HEK293 (cell line): ENCODE results near the gene TRAPPC1.
A peak's percentile ranks its signal among the peaks of the same experiment; 100 is the strongest.

Source experiments
- CTCF ChIA-PET: fragments of 350-600 bp; formaldehyde crosslinking; extraction: SDS; loops from one replicate; lab custom pipeline; 2021; ENCODE audit warnings: antibody characterized with exemption; lab: Yijun Ruan, JAX
- POLR2A ChIA-PET: fragments of 300-600 bp; formaldehyde crosslinking; extraction: SDS; loops from one replicate; lab custom pipeline; 2020; ENCODE audit warnings: antibody characterized with exemption, inconsistent platforms; lab: Yijun Ruan, JAX
- H3K27ac ChIP-seq: fragments of 200-500 bp; sonication (Bioruptor generic); 2 replicates; pipeline ENCODE4 v1.5.1; 2014; ENCODE audit warnings: low read depth, low read length, control low read depth, inconsistent platforms; ENCODE audit errors: extremely low read depth
- H3K36me3 ChIP-seq, 2 experiments: fragments of 200-500 bp in 1 of 2; sonication (Bioruptor generic) in 1 of 2; 1 replicate in 1 of 2; 2 replicates in 1 of 2; pipeline ENCODE4 v1.5.1; 2014 to 2017; ENCODE audit warnings: inconsistent platforms in 2 of 2, low read length in 2 of 2; ENCODE audit not compliant: control insufficient read depth in 2 of 2, insufficient read depth in 1 of 2
- H3K4me1 ChIP-seq: fragments of 200-500 bp; sonication (Bioruptor generic); 2 replicates; pipeline ENCODE4 v1.5.1; 2014; ENCODE audit warnings: mild to moderate bottlenecking, low read length, inconsistent platforms; ENCODE audit not compliant: control insufficient read depth, insufficient read depth
- H3K4me3 ChIP-seq: 2 replicates; pipeline ENCODE4 v1.5.1; 2011; ENCODE audit warnings: low read depth, mild to moderate bottlenecking, control low read depth, low read length, moderate library complexity
- H3K9me3 ChIP-seq: fragments of 200-500 bp; sonication (Bioruptor generic); 2 replicates; pipeline ENCODE4 v1.5.1; 2014; ENCODE audit warnings: low read depth, low read length, inconsistent platforms; ENCODE audit not compliant: control insufficient read depth, insufficient read depth
- BCL11A ChIP-seq: fragments of 450-650 bp; formaldehyde crosslinking; IDR thresholded peaks from 2 replicates; pipeline ENCODE4 v1.5.1; 2016; ENCODE audit warnings: low read depth, missing biosample characterization, missing genetic modification characterization
- INSM2 ChIP-seq: fragments of 450-650 bp; formaldehyde crosslinking; IDR thresholded peaks from 2 replicates; pipeline ENCODE4 v1.5.1; 2016; ENCODE audit warnings: missing biosample characterization, missing genetic modification characterization
- TSHZ1 ChIP-seq: fragments of 450-650 bp; formaldehyde crosslinking; IDR thresholded peaks from 2 replicates; pipeline ENCODE4 v1.5.1; 2016; ENCODE audit warnings: missing biosample characterization, missing genetic modification characterization, borderline replicate concordance
- ZBTB20 ChIP-seq: fragments of 450-650 bp; formaldehyde crosslinking; IDR thresholded peaks from 2 replicates; pipeline ENCODE4 v1.5.1; 2016; ENCODE audit warnings: missing biosample characterization, missing genetic modification characterization
- ZIC2 ChIP-seq: fragments of 450-650 bp; formaldehyde crosslinking; IDR thresholded peaks from 2 replicates; pipeline ENCODE4 v1.5.1; 2016; ENCODE audit warnings: missing biosample characterization, missing genetic modification characterization
- ZNF132 ChIP-seq: fragments of 450-650 bp; formaldehyde crosslinking; IDR thresholded peaks from 2 replicates; pipeline ENCODE4 v1.5.1; 2017; ENCODE audit warnings: missing biosample characterization, missing genetic modification characterization, borderline replicate concordance
- ZNF133 ChIP-seq: fragments of 450-650 bp; formaldehyde crosslinking; IDR thresholded peaks from 2 replicates; pipeline ENCODE4 v1.5.1; 2016; ENCODE audit warnings: missing biosample characterization, missing genetic modification characterization
- ZNF221 ChIP-seq: fragments of 450-650 bp; formaldehyde crosslinking; IDR thresholded peaks from 2 replicates; pipeline ENCODE4 v1.5.1; 2017; ENCODE audit warnings: missing biosample characterization, missing genetic modification characterization, borderline replicate concordance
- ZNF239 ChIP-seq: fragments of 450-650 bp; formaldehyde crosslinking; IDR thresholded peaks from 2 replicates; pipeline ENCODE4 v1.5.1; 2016; ENCODE audit warnings: missing biosample characterization, missing genetic modification characterization
- ZNF248 ChIP-seq: fragments of 450-650 bp; formaldehyde crosslinking; IDR thresholded peaks from 2 replicates; pipeline ENCODE4 v1.5.1; 2017; ENCODE audit warnings: missing biosample characterization, missing genetic modification characterization
- ZNF274 ChIP-seq, 2 experiments: fragments of 200-500 bp in 1 of 2; fragments of 450-650 bp in 1 of 2; sonication (Bioruptor generic) in 1 of 2; formaldehyde crosslinking in 1 of 2; IDR thresholded peaks; 2 replicates each; pipeline versions ENCODE4 v1.5.1 to v1.6.1; 2014 to 2016; ENCODE audit warnings: borderline replicate concordance in 1 of 2, inconsistent platforms in 1 of 2, low read length in 1 of 2, missing biosample characterization in 1 of 2, missing genetic modification characterization in 1 of 2
- ZNF292 ChIP-seq: fragments of 450-650 bp; formaldehyde crosslinking; IDR thresholded peaks from 2 replicates; pipeline ENCODE4 v1.5.1; 2016; ENCODE audit warnings: low read depth, missing biosample characterization, missing genetic modification characterization, borderline replicate concordance
- ZNF350 ChIP-seq: fragments of 450-650 bp; formaldehyde crosslinking; IDR thresholded peaks from 2 replicates; pipeline ENCODE4 v1.5.0; 2017; ENCODE audit warnings: missing biosample characterization, mild to moderate bottlenecking, missing genetic modification characterization
- ZNF391 ChIP-seq: fragments of 450-650 bp; formaldehyde crosslinking; IDR thresholded peaks from 2 replicates; pipeline ENCODE4 v1.5.1; 2016; ENCODE audit warnings: low read depth, missing biosample characterization, missing genetic modification characterization, borderline replicate concordance
- ZNF426 ChIP-seq: fragments of 450-650 bp; formaldehyde crosslinking; IDR thresholded peaks from 2 replicates; pipeline ENCODE4 v1.5.1; 2017; ENCODE audit warnings: missing biosample characterization, missing genetic modification characterization, mild to moderate bottlenecking, inconsistent platforms, moderate library complexity
- ZNF473 ChIP-seq: fragments of 450-650 bp; formaldehyde crosslinking; IDR thresholded peaks from 2 replicates; pipeline ENCODE4 v1.5.1; 2017; ENCODE audit warnings: missing biosample characterization, missing genetic modification characterization
- ZNF514 ChIP-seq: fragments of 450-650 bp; formaldehyde crosslinking; IDR thresholded peaks from 2 replicates; pipeline ENCODE4 v1.5.1; 2016; ENCODE audit warnings: missing biosample characterization, missing genetic modification characterization
- ZNF530 ChIP-seq: fragments of 450-650 bp; formaldehyde crosslinking; IDR thresholded peaks from 2 replicates; pipeline ENCODE4 v1.5.1; 2016; ENCODE audit warnings: low read depth, missing biosample characterization, missing genetic modification characterization
- ZNF600 ChIP-seq: fragments of 450-650 bp; formaldehyde crosslinking; IDR thresholded peaks from 2 replicates; pipeline ENCODE4 v1.5.1; 2016; ENCODE audit warnings: missing biosample characterization, missing genetic modification characterization
- ZNF623 ChIP-seq: fragments of 450-650 bp; formaldehyde crosslinking; IDR thresholded peaks from 2 replicates; pipeline ENCODE4 v1.5.1; 2016; ENCODE audit warnings: missing biosample characterization, missing genetic modification characterization
- ZNF768 ChIP-seq: fragments of 450-650 bp; formaldehyde crosslinking; IDR thresholded peaks from 2 replicates; pipeline ENCODE4 v1.5.1; 2018; ENCODE audit warnings: missing biosample characterization, mild to moderate bottlenecking, missing genetic modification characterization
- ZNF785 ChIP-seq: fragments of 450-650 bp; formaldehyde crosslinking; IDR thresholded peaks from 2 replicates; pipeline ENCODE4 v1.5.1; 2016; ENCODE audit warnings: missing biosample characterization, missing genetic modification characterization
- ZNF830 ChIP-seq: fragments of 450-650 bp; IDR thresholded peaks from 2 replicates; pipeline ENCODE4 v1.5.0; 2018; ENCODE audit warnings: missing biosample characterization, missing genetic modification characterization, low read depth, mild to moderate bottlenecking, moderate library complexity
- ZSCAN18 ChIP-seq: fragments of 450-650 bp; formaldehyde crosslinking; IDR thresholded peaks from 2 replicates; pipeline ENCODE4 v1.5.1; 2016; ENCODE audit warnings: missing biosample characterization, missing genetic modification characterization
- TF ChIP-seq, protein P1 (sequence below): fragments of 450-650 bp; formaldehyde crosslinking; IDR thresholded peaks from 2 replicates; pipeline ENCODE4 v1.5.1; 2017; ENCODE audit warnings: missing biosample characterization, missing genetic modification characterization
- TF ChIP-seq, protein P2 (sequence below): fragments of 450-650 bp; formaldehyde crosslinking; IDR thresholded peaks from 2 replicates; pipeline ENCODE4 v1.5.1; 2016; ENCODE audit warnings: missing biosample characterization, missing genetic modification characterization
- TF ChIP-seq, protein P3 (sequence below): fragments of 450-650 bp; formaldehyde crosslinking; IDR thresholded peaks from 2 replicates; pipeline ENCODE4 v1.5.1; 2017; ENCODE audit warnings: missing biosample characterization, missing genetic modification characterization

The TRAPPC1 gene

DNA sequence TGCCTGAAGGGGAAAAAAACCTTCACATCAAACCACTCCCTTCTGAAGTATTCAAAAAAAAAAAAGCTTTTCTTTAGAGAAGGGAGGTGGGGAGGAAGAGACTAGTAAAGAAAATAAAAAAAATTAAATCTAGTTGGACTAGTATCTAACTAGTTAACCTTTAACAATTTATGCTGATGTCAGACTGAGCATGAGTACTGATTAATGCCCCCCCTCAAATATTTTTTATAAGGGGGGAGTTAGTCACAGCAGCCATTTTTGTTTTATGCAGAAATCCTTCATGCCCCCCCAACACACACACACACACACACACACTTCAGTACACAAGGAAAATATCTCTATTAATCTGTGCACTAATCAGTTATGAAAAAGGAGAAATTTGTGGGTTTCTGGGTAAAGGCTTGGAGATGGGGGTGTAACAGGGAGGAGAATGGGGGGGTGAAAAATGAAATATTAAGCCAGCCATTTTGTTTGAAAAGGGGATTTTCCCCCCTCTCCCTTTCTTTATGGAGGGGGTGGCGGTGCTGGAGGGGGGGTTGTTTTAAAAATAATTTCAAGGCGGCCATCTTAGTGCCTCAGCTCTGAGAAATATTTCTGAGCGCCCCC, 47.9 kb downstream of the TRAPPC1 start:
- H3K27ac ChIP-seq: peak overlapping the region; percentile 35; the same call in 1 of the 2 replicates
- H3K9me3 ChIP-seq: no peaks in the 10 kb centered on the region
- peak overlapping the region; percentile 55 for H3K4me3 ChIP-seq
- CTCF ChIA-PET: interaction anchor here (0.6 to 2.1 kb wide), 6 partner anchors 14 to 175 kb away, joined by 3 to 23 read pairs (median 4); no protein-coding TSS in a partner anchor
- POLR2A ChIA-PET: interaction anchor here (0.6 to 1.0 kb wide), 2 partner anchors 16 to 68 kb away, joined by 3 read pairs; no protein-coding TSS in a partner anchor
- peaks cover 17 to 41% of the 10 kb centered on the region in 2 experiments for H3K36me3 ChIP-seq
- H3K4me1 ChIP-seq: peaks cover 22% of the 10 kb centered on the region
- no peak for TF ChIP-seq ZNF600
- TF ChIP-seq ZNF274 (IDR thresholded peaks at IDR 0.05; ENCODE audit: low read length): no peak
- no peak for TF ChIP-seq ZNF274 (tag by site-specific recombination; IDR thresholded peaks at IDR 0.05; ENCODE audit: borderline replicate concordance)
- no peak for TF ChIP-seq ZNF768
- TF ChIP-seq, protein P1, sequence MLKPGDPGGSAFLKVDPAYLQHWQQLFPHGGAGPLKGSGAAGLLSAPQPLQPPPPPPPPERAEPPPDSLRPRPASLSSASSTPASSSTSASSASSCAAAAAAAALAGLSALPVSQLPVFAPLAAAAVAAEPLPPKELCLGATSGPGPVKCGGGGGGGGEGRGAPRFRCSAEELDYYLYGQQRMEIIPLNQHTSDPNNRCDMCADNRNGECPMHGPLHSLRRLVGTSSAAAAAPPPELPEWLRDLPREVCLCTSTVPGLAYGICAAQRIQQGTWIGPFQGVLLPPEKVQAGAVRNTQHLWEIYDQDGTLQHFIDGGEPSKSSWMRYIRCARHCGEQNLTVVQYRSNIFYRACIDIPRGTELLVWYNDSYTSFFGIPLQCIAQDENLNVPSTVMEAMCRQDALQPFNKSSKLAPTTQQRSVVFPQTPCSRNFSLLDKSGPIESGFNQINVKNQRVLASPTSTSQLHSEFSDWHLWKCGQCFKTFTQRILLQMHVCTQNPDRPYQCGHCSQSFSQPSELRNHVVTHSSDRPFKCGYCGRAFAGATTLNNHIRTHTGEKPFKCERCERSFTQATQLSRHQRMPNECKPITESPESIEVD: no peak
- TF ChIP-seq TSHZ1 (tag by site-specific recombination): no peak
- no peak for TF ChIP-seq ZIC2 (tag by site-specific recombination)
- TF ChIP-seq ZNF473 (tag by site-specific recombination): no peak
- TF ChIP-seq, protein P2, sequence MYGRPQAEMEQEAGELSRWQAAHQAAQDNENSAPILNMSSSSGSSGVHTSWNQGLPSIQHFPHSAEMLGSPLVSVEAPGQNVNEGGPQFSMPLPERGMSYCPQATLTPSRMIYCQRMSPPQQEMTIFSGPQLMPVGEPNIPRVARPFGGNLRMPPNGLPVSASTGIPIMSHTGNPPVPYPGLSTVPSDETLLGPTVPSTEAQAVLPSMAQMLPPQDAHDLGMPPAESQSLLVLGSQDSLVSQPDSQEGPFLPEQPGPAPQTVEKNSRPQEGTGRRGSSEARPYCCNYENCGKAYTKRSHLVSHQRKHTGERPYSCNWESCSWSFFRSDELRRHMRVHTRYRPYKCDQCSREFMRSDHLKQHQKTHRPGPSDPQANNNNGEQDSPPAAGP: no peak
- TF ChIP-seq ZNF530: no peak
- TF ChIP-seq ZNF292: no peak
- no peak for TF ChIP-seq INSM2
- TF ChIP-seq, protein P3, sequence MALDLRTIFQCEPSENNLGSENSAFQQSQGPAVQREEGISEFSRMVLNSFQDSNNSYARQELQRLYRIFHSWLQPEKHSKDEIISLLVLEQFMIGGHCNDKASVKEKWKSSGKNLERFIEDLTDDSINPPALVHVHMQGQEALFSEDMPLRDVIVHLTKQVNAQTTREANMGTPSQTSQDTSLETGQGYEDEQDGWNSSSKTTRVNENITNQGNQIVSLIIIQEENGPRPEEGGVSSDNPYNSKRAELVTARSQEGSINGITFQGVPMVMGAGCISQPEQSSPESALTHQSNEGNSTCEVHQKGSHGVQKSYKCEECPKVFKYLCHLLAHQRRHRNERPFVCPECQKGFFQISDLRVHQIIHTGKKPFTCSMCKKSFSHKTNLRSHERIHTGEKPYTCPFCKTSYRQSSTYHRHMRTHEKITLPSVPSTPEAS (tag by site-specific recombination): peak; percentile 85
- no peak for TF ChIP-seq ZBTB20 (tag by site-specific recombination)
- no peak for TF ChIP-seq ZNF239 (tag by site-specific recombination)
- no peak for TF ChIP-seq ZNF830
- TF ChIP-seq ZNF133 (tag by site-specific recombination): no peak
- TF ChIP-seq ZNF391 (tag by site-specific recombination): no peak
- no peak for TF ChIP-seq ZNF132
- no peak for TF ChIP-seq ZSCAN18 (tag by site-specific recombination)
- TF ChIP-seq ZNF426 (tag by site-specific recombination): no peak
- TF ChIP-seq ZNF785 (tag by site-specific recombination): no peak
- no peak for TF ChIP-seq ZNF514
- TF ChIP-seq ZNF221 (tag by site-specific recombination): no peak
- TF ChIP-seq BCL11A (tag by site-specific recombination): no peak
- no peak for TF ChIP-seq ZNF623
- no peak for TF ChIP-seq ZNF350
- TF ChIP-seq ZNF248 (tag by site-specific recombination): no peak
